Sigmoid colon (tissue), 7 donors: ENCODE measurements around the gene PPM1J. TPM values are rescaled to one million over a fixed set of nuclear protein-coding genes. Genes with fewer than 3 reads are reported as not detected.
A peak's percentile ranks its signal among the peaks of the same experiment; 100 is the strongest.

Experiments
- DNase-seq: peaks from one replicate; pipeline ENCODE4 v3.0.0-alpha.2; 2019
- H3K27ac ChIP-seq, 4 donors: fragments of 200-600 bp; sonication (generic); one replicate each; pipeline ENCODE4 v1.5.1; 2016 to 2019; ENCODE audit warnings: mild to moderate bottlenecking in 1 of 4
- H3K27me3 ChIP-seq, 3 donors: fragments of 200-600 bp; sonication (generic); one replicate each; pipeline ENCODE4 v1.5.1; 2019; ENCODE audit warnings: mild to moderate bottlenecking in 1 of 3
- H3K36me3 ChIP-seq, 4 donors: fragments of 200-600 bp; sonication (generic); one replicate each; pipeline ENCODE4 v1.5.1; 2016 to 2019
- H3K4me1 ChIP-seq, 4 donors: fragments of 200-600 bp; sonication (generic); one replicate each; pipeline ENCODE4 v1.5.1; 2017 to 2019
- H3K4me3 ChIP-seq, 4 donors: fragments of 200-600 bp; sonication (generic); one replicate each; pipeline ENCODE4 v1.5.1; 2017 to 2019; ENCODE audit warnings: mild to moderate bottlenecking in 2 of 4, moderate library complexity in 1 of 4
- H3K9me3 ChIP-seq, 4 donors: fragments of 200-600 bp in 3 of 4; sonication (generic) in 3 of 4; one replicate each; pipeline versions ENCODE4 v1.5.1 to v1.6.1; 2013 to 2019
- EP300 ChIP-seq, 4 donors: sonication (generic); formaldehyde crosslinking; IDR thresholded peaks; one replicate each; pipeline ENCODE4 v1.6.1; 2017; ENCODE audit warnings: antibody characterized with exemption in 4 of 4
- POLR2A ChIP-seq, 2 donors: fragments of 450-650 bp; IDR thresholded peaks; one replicate each; pipeline ENCODE4 v1.6.1; 2016; ENCODE audit warnings: antibody characterized with exemption in 2 of 2, mild to moderate bottlenecking in 2 of 2, moderate library complexity in 2 of 2
- POLR2AphosphoS5 ChIP-seq, 4 donors: sonication (generic); formaldehyde crosslinking; IDR thresholded peaks; one replicate each; pipeline ENCODE4 v1.6.1; 2017; ENCODE audit warnings: antibody characterized with exemption in 4 of 4
- WGBS, 2 donors: extraction: QIAGEN DNeasy Blood & Tissue Kit; methylation state at CpG; one replicate each; pipeline ENCODE4 v1.1.7; 2013; 5-methylcytosine and 5-hydroxymethylcytosine counted together
- intact Hi-C: fragments of 100-400 bp; cut with DNase I; formaldehyde crosslinking; loops from one replicate; pipeline ENCODE4 v1.15.1; 2023
- polyA plus RNA-seq, 3 donors: library from polyadenylated mRNA; stranded (reverse); fragments of 200-250 nt; gene quantifications; one replicate each; pipeline ENCODE4 v1.2.3, GENCODE V29; 2013
- total RNA-seq, 4 donors: library from RNA; depleted of rRNA; stranded (reverse); fragments of >200 nt; gene quantifications; one replicate each; pipeline ENCODE4 v1.1.0, GENCODE V29; 2016
- TF ChIP-seq, protein P1 (sequence below), 4 experiments: fragments of 450-650 bp in 3 of 4; fragments of 200-600 bp in 1 of 4; IDR thresholded peaks; one replicate each; pipeline ENCODE4 v1.5.1; 2016 to 2019; ENCODE audit warnings: antibody characterized with exemption in 4 of 4, mild to moderate bottlenecking in 3 of 4, moderate library complexity in 2 of 4
- donor health status: healthy with polysubstance abuse.
- donor health status: Bipolar disorder and iron deficiency.
- donor health status: healthy.

The PPM1J gene
- total and polyA plus RNA-seq, 7 donors, result 0.36 to 2.5 (median 1.3) TPM

DNA sequence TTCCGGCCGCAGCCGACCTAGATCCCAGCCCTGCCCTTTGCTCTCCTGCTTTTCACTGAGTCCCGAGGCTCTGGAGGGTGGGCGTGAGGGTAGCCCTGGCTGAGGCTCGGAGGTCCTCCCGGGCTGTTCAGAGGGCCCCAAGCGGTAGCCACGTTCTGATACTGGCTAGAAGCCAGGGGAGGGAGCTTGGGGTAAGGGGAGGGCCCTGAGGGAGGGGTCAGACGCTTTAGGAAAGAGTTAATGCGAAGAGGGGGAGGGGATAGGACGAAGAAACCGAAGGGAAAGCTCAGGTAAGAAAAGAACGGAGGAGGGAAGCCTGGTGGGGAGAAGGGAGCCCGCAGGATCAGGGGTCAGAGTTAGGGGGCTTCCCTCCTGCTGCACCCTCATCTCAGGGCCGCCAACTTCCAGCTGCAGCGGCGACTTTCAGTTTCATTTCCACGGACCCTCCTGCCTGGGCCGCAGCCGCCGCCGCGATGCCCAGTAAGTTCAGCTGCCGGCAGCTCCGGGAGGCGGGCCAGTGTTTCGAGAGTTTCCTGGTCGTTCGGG is 40.6 kb downstream of the PPM1J start, which contains the start of gene MOV10:
TSS of gene MOV10 (plus strand) at position 220 of the 546 bp plus-strand sequence. CDS start at position 474, 254 bp downstream.
- intact Hi-C loops, result loop anchor here (1.0 to 2.0 kb wide), 2 partner anchors 33 to 56 kb away; partner anchors contain the start of genes CAPZA1, RHOC and ST7L
- Histone ChIP-seq H3K36me3 (peaks cover 0 to 23% (median 6%) of the 10 kb centered on the region in 4 donors), H3K27ac (peak within 1 kb of the TSS; percentile 87 to 96 (median 90)), H3K4me1 (peaks cover 0 to 24% (median 21%) of the 10 kb centered on the region in 4 donors), H3K27me3 (no peaks in the 10 kb centered on the region), H3K4me3 (peak within 1 kb of the TSS; percentile 67 to 96 (median 85)), H3K9me3 (no peaks in the 10 kb centered on the region)
- peak; percentile 89 for DNase-seq
- TF ChIP-seq, protein P1, sequence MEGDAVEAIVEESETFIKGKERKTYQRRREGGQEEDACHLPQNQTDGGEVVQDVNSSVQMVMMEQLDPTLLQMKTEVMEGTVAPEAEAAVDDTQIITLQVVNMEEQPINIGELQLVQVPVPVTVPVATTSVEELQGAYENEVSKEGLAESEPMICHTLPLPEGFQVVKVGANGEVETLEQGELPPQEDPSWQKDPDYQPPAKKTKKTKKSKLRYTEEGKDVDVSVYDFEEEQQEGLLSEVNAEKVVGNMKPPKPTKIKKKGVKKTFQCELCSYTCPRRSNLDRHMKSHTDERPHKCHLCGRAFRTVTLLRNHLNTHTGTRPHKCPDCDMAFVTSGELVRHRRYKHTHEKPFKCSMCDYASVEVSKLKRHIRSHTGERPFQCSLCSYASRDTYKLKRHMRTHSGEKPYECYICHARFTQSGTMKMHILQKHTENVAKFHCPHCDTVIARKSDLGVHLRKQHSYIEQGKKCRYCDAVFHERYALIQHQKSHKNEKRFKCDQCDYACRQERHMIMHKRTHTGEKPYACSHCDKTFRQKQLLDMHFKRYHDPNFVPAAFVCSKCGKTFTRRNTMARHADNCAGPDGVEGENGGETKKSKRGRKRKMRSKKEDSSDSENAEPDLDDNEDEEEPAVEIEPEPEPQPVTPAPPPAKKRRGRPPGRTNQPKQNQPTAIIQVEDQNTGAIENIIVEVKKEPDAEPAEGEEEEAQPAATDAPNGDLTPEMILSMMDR (IDR thresholded peaks at IDR 0.05), result no peak
- TF ChIP-seq EP300 (IDR thresholded peaks at IDR 0.05) (no peak), POLR2A (IDR thresholded peaks at IDR 0.05) (no peak), POLR2AphosphoS5 (IDR thresholded peaks at IDR 0.05) (peak in 2 of 4 donors; percentile 41 to 65)
- 0 to 1% methylated on average over 30 of the region's 30 CpGs for WGBS, 2 donors

DNA sequence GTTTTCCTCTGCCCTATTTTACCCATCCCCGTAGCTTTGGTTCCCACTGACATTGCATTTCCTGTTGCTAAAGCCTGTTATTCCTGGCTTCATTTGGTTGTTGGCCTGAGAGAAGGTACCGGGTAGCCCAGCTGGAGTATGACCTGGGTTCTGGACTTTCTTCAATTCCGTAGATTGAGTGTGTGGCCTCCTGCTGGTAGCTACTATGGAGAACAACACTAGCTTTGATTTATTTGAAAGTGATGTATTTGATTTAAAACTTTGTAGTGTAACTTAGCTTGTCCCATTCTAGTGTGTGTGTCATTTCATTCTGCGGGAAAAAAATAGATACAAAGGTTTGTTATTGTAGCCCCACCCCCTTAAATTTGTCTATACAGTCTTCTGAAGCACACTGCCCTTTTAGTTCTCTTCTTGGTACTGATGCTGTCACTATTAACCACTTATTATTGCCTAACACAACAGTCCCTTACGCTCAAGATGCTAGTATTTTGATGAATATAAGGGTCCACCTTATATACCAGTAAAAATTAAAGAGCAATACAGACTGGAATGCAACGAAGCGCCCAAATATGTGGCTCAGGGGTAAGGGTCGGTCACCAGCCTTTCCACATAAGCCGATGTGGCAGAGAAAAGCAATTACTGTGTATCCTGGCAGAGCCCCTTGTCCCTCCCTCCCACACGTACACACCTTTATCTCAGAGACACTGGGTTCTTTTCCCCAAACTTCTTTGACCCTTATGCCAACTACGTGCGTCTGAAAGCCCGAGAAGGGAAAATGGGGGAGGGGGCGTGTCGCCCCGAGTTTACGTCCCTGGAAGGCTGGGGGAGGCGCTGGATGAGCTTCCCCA is 41.3 kb downstream of the PPM1J start:
- DNase-seq, result no peak
- Histone ChIP-seq H3K27ac (peak overlapping the region; percentile 87 to 96 (median 90)), H3K4me3 (peak overlapping the region; percentile 67 to 96 (median 85)), H3K9me3 (no peaks in the 10 kb centered on the region), H3K36me3 (peaks cover 0 to 30% (median 7%) of the 10 kb centered on the region in 4 donors), H3K4me1 (peaks cover 0 to 24% (median 21%) of the 10 kb centered on the region in 4 donors), H3K27me3 (no peaks in the 10 kb centered on the region)
- WGBS, 2 donors, result 3 to 8% methylated on average over 18 of the region's 18 CpGs
- TF ChIP-seq POLR2AphosphoS5 (IDR thresholded peaks at IDR 0.05), result peak in 1 of 4 donors; percentile 4
- TF ChIP-seq, protein P1 (IDR thresholded peaks at IDR 0.05), result peak; percentile 12 to 43 (median 36)
- no peak for TF ChIP-seq EP300 (IDR thresholded peaks at IDR 0.05)
- intact Hi-C loops, result loop anchor here (1.0 to 2.0 kb wide), 2 partner anchors 33 to 55 kb away; partner anchors contain the start of genes CAPZA1, RHOC and ST7L

DNA sequence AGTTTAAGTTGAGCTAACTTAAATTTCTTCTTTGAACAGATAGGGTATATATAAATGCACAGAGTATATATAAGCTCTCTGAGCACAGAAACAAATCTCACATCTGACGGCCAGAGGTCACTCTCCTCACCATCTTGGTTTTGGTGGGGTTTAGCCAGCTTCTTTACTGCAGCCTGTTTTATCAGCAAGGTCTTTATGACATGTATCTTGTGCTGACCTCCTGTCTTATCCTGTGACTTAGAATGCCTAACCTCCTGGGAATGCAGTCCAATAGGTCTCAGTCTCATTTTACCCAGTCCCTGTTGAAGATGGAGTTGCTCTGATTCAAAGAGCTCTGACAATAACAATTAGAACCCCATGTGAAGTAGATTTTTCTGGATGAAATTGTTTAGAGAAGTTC is 42.3 kb downstream of the PPM1J start:
- 81 to 87% methylated on average over 1 of the region's 1 CpG for WGBS, 2 donors
- TF ChIP-seq EP300 (IDR thresholded peaks at IDR 0.05) (no peak), POLR2AphosphoS5 (IDR thresholded peaks at IDR 0.05) (no peak), POLR2A (IDR thresholded peaks at IDR 0.05) (no peak)
- TF ChIP-seq, protein P1 (IDR thresholded peaks at IDR 0.05), result no peak

DNA sequence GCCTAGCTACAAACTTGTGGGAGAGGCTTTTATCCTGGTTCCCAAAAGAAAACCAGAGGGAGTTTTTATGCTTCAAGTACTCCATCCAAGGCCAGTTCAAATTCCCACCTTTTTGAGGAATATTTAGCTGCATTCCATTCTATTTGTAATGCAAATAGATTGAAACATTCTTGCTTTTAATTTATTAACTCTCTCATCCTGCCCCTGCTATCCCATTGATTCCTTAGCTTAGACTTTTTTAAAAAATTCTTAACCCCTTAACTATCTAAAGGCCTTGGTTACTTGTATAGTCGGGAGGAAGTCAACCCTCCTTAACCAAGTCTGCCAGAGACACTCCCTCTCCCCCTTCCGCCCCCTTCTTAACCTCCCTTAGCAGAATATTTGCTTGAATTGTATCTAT is 43.1 kb downstream of the PPM1J start:
- H3K4me1 ChIP-seq, result peaks cover 0 to 24% (median 21%) of the 10 kb centered on the region in 4 donors
- WGBS, 2 donors, result 85 to 89% methylated on average over 2 of the region's 2 CpGs
- TF ChIP-seq POLR2AphosphoS5 (IDR thresholded peaks at IDR 0.05), result no peak
- TF ChIP-seq, protein P1 (IDR thresholded peaks at IDR 0.05), result no peak
- TF ChIP-seq POLR2A (IDR thresholded peaks at IDR 0.05), result no peak
- no peak for TF ChIP-seq EP300 (IDR thresholded peaks at IDR 0.05)
- DNase-seq, result no peak
- intact Hi-C loops, result no loop called here
- H3K9me3 ChIP-seq, result no peaks in the 10 kb centered on the region
- H3K4me3 ChIP-seq, result no peak overlapping the region
- no peaks in the 10 kb centered on the region for H3K27me3 ChIP-seq
- H3K27ac ChIP-seq, result no peak overlapping the region
- H3K36me3 ChIP-seq, result peaks cover 0 to 48% (median 16%) of the 10 kb centered on the region in 4 donors

More for the DNA sequence above, 42.3 kb downstream of the PPM1J start:
- H3K9me3 ChIP-seq, result no peaks in the 10 kb centered on the region
- H3K36me3 ChIP-seq, result peaks cover 0 to 39% (median 9%) of the 10 kb centered on the region in 4 donors
- intact Hi-C loops, result no loop called here
- DNase-seq, result no peak
- H3K4me1 ChIP-seq, result peaks cover 0 to 24% (median 21%) of the 10 kb centered on the region in 4 donors
- H3K27ac ChIP-seq, result peak overlapping the region in 3 of 4 donors; percentile 88 to 96 (median 93)
- no peaks in the 10 kb centered on the region for H3K27me3 ChIP-seq
- H3K4me3 ChIP-seq, result no peak overlapping the region
